Measurements from ENCODE around the gene ZNF768.

ZNF768 gene

DNA sequence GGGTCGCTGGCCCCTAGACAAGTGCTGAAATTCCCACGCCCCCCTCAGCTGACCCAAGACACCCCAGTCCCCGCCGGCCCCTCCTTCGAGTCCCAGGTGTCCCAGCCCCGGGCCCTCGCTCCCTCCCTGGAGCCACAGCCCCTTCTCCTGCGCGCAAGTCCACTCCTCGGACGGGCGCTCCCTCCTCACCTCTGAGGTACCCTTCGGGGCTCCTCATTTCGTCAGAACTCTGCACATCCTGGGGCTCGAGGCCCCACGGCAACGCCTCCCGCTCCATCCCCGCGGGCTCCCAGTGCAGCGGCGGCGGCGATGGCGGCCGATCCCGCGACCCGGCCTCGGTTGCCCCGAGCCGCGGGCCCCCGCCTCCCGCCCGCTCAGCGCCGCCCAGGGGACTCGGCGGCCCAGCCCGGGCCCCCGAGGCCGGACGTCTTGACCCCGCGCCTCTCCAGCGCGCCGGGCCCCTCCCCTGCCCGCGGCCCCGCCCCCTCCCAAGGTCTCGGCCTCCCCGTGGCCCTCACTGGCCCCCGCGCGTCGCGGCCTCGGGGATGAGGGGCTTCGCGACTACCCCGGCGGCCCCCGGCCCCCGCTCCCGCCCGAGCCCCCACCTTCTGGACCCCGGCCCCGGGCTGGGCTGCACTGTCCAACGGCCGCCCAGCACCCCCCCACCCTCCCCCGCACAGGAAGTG lies at the start of gene ZNF768:
Gene ZNF768, minus strand, starts transcription at position 430 of the 686 bp plus-strand sequence. Its CDS starts 153 bp downstream, at position 277.
- DNase-seq, result no peak

- no peak for DNase-seq
Observed at GRCh38 chr16:30574678-30575077, 48.3 kb upstream of the ZNF768 start.

DNA sequence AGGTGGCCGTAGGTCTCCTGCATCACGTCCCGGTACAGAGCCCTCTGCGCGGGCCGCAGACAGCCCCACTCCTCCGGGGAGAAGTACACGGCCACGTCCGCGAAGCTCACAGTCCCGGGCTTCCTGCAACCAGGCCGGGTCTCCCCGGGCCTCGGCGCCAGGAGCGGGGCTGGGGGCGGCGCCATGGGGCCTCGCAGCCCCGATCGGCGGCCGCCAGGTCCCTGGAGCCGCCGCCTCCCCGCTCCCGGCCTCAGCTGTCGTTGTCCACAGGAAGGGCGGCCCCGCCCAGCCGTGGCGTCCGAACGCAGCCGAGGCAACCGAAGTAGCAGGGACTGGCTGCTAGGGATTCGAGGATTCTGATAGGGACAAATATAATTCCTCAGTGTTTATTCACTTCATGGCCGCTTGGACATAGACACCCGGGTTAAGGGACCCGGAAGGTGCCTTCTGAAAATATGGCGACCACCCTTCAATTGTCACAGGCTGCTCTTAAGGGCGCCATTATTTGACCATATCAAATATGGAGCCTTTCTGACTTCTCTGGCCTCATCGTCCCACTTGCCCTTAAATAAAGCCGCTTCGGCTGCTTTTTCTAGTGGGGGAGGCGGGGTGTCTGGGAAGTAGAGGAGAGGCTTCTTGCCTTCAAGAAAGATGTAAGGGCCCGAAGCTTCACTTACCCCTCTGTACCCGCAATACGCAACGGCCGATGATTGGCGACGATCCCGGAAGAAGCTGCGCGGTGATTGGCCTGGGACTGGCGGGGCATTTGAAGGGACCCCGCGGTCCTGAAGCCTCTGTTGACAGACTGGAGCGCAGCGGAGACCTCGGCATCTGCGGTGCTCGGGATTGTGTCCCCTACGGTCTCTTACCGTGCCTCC lies 45.3 kb upstream of the ZNF768 start, which contains the start of gene ZNF688:
Gene ZNF688, minus strand, starts transcription at position 270 of the 878 bp plus-strand sequence. Its CDS starts 85 bp downstream, at position 185.
- peak; percentile 92 for DNase-seq

- no peak for DNase-seq
Observed at GRCh38 chr16:30570636-30571444, 44.5 kb upstream of the ZNF768 start.

- DNase-seq, result no peak
Observed at GRCh38 chr16:30569746-30570635, 43.6 kb upstream of the ZNF768 start.

DNA sequence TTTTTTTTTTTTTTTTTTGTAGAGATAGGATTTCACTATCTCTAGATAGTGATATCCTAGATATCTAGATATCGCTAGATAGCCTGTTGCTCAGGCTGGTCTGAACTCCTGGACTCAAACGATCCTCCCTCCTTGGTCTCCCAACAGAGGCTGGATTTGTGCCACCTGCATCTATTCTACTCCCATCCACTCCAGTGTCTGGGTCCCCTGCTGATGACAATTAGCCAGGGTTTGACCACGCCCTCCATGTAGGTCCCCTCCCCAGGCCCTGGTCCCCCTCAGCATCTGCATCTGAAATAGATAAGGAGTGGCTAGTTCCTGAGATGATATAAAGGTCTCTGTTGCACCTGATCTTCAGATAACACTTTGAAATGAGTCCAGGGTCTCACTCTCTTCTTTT lies 42.9 kb upstream of the ZNF768 start:
- DNase-seq, result no peak

DNA sequence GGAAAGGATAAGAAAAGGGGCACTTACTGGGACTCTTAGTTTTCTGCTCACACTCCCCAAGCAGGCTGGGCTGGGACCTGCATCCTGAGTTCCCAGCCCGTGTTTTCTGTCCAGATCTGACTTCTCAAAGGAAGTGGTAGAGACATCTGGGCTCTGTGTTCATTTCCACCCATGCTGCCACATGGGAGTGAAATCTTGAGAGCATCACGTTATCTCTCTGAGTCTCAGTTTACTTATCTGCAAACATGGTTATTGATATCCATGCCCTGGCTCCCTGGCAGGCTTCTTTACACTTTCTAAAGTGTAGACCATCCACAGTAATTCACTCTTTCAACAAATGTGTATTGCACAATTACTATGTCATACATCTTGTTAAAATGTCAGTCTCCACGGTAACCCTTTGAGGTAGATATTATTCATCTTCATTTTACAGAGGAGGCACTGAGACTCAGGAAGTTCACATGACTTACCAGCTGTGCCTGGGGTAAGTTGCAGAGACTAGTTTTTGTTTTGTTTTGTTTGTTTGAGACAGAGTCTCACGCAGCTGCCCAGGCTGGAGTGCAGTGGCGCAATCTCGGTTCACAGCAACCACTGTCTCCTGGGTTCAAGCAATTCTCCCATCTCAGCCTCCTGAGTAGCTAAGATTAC lies 41.7 kb upstream of the ZNF768 start:
- DNase-seq, result no peak

GRCh38 chr16:30567160-30567990 lies 41.0 kb upstream of the ZNF768 start:
- DNase-seq, result no peak

GRCh38 chr16:30566531-30566930 lies 40.2 kb upstream of the ZNF768 start:
- DNase-seq, result no peak

GRCh38 chr16:30565984-30566383 lies 39.6 kb upstream of the ZNF768 start:
- DNase-seq, result no peak

- no peak for DNase-seq
Observed at GRCh38 chr16:30565526-30565925, 39.2 kb upstream of the ZNF768 start.

DNA sequence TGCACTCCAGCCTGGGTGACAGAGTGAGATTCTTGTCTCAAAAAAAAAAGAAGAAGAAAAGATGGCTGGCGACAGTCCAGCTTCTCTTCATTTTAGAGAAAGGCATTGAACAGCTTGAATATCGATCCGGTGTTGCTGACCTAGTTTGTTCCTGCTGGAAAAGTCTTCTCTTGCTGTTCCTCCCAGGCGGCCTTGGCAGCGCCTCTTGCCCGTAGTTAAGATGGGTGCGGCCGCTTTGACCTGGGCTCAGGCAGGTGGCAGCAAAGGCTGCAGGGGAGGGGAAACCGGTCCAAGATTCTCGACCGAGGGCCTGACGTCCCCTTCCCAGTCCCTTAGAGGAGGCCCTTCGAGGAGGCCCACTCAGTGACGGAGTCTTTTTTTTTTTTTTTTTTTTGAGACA lies 35.7 kb upstream of the ZNF768 start:
- DNase-seq, result no peak

DNA sequence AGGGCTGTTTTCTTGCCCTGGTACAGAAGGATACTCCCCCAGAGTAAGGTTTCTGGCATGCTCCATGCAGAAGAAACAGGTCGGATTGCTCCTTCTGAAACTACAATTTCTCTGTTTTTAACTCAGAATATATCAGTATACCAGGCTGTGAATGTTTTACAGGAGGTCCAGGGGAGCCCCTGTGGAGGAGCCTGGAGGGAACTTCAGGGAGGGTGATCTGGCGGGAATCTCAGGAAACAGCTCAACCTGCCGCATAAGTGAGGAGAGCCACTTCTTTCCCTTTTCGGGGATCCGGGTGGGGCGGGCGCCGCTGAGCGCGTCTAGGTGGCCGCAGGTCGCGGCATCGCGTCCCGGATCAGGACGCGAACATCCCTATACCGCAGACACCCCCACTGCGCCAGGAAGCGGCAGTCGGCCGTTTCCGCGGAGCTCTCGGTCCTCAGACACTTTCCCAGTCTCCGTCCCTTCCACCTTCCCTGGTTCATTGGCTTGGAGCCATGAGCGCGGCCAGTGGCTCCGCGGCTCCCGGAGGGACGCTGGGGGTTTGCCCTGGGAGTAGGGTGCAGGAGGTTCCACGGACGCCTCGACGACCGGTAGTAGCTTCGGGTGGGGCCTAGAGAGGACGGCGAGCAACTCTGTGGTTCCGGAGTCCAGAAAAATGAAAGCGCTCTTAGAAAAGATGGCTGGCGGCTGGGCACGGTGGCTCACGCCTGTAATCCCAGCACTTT lies 34.9 kb upstream of the ZNF768 start:
- no peak for DNase-seq

DNA sequence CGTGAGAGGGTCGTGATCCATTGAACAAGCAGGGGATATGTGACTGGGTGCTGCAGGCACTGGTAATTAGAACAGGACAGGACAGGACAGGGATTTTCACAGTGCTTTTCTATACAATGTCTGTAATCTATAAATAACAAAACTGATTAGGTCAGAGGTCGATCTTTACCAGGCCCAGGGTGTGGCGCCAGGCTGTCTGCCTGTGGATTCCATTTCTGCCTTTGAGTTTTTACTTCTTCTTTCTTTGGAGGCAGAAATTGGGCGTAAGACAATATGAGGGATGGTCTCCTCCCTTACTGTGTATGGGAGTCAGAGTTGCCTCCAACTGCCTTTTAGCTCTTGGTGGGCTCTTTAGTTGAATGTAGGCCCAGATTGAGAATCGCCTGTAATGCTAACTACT lies 33.3 kb upstream of the ZNF768 start:
- no peak for DNase-seq

DNA sequence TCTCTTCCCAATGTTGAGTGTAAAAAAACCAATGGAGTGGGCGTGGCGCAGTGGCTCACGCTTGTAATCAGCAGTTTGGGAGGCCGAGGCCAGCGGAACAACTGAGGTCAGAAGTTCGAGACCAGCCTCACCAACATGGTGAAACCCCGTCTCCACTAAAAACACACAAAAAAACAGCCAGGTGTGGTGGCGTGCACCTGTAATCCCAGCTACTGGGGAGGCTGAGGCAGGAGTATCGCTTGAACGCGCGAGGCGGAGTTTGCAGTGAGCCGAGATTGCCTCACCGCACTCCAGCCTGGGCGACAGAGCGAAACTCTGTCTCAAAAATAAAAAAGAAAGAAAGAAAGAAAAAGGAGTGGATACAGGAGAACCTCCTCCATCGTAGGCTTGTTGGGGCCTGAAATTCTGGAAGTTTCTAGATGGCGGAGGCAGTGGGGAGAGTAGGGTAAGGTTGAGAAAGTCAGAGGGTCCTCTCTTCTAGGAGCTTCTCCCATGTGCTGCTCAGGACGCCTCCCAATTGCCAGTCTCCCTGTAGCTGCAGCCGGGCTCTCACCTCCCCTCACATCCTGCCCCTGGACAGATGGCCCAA lies 32.5 kb upstream of the ZNF768 start:
- DNase-seq, result no peak

DNA sequence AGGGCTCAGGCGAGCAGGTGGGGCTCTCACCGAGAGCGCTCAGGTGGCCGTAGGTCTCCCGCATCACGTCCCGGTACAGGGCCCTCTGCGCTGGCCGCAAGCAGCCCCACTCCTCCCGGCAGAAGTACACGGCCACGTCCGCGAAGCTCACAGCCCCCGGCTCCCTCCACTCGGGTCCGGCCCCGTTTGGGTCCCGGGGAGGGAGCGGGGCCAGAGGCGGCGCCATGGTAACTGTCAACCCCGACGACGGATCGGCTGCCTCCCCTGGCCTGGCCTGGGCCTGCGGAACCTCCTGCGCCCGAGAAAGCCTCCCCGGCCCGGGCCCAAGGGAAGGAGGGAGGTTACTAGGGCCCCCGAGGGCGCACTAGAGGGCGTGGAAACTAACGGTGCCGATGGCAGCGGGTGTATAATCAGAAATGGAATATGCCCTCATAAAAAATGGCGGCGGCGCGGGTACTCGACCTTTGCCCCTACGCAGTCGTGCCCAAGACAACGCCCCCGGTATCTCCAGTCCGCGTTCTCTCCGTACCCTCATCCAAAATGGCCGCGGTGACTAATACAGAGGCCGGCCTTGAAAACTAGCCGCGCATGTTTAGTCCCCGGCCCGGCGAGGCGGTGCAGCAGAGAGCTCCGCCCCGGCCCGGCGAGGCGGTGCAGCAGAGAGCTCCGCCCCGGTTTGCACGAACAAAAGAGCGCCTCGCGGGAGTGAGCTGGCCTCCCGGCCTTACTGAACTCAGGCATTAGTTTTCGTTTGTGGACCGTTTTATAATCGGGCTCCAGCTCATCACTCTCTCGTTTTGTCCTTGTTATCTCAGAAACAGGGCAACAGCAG lies 31.8 kb upstream of the ZNF768 start, which contains the start of gene ZNF764:
Gene ZNF764, minus strand, starts transcription at position 418 of the 832 bp plus-strand sequence. Its CDS starts 192 bp downstream, at position 226.
- DNase-seq, result peak; percentile 97

DNA sequence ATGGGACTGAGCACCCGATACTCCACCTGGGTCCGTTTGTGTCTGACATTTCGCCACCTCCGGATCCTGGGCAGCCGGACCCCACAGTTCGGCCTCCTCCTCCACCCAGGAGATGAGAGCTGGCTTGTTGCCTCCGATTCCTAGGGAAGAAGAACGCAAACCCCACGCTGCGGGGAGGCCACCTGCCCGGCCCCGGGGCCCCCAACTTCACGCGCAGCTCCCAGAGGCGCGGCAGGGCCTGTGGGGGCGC lies 31.3 kb upstream of the ZNF768 start:
- DNase-seq, result no peak

DNA sequence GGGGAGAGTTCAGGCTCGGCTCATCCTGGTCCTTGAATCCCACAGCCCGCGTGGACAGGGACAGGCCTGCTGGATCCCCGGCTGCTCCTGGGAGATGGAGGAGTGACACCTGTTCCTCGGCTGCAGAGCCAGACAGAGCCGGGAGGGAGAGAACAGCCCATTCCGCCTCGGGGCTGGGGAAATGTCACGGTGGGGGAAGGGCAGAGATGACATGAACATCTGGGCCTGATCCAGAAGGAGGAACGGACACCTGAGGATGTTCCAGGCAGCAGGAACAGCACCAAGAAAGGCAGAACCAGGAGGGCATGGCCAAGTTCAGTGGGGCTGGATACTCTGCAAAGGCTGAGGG lies 29.7 kb upstream of the ZNF768 start:
- DNase-seq, result no peak

Measured in KG1 (cell line).